SU-DHL-6 (cell line): ENCODE data around the gene SUN2.

Experiments used
- H2AFZ ChIP-seq: fragments of 200-600 bp; sonication (generic); 2 replicates; pipeline ENCODE4 v1.6.1; 2014; ENCODE audit warnings: low read depth, mild to moderate bottlenecking, moderate library complexity, mixed read lengths, antibody characterized with exemption, low read length; ENCODE audit not compliant: severe bottlenecking
- H3F3A ChIP-seq: fragments of 200-600 bp; shearing (Covaris generic); 2 replicates; pipeline ENCODE4 v1.6.0; 2016; ENCODE audit warnings: antibody characterized with exemption, mild to moderate bottlenecking; ENCODE audit not compliant: insufficient read depth
- H3K27ac ChIP-seq: fragments of 200-600 bp; sonication (generic); 2 replicates; pipeline ENCODE4 v1.5.1; 2016; ENCODE audit warnings: low read depth, mild to moderate bottlenecking, low read length, moderate library complexity, mixed read lengths
- H3K27me3 ChIP-seq: fragments of 200-600 bp; sonication (generic), shearing (Covaris generic); 2 replicates; pipeline ENCODE4 v1.6.0; 2014; ENCODE audit warnings: mild to moderate bottlenecking, low read length
- H3K36me3 ChIP-seq: fragments of 200-600 bp; sonication (generic); 2 replicates; pipeline ENCODE4 v1.6.1; 2014; ENCODE audit warnings: mild to moderate bottlenecking, low read length, mixed read lengths
- H3K4me2 ChIP-seq: fragments of 300-600, 200-600 bp; shearing (Covaris generic), sonication (generic); 2 replicates; pipeline ENCODE4 v1.6.0; 2014; ENCODE audit warnings: low read length, low read depth, mild to moderate bottlenecking; ENCODE audit not compliant: poor library complexity, severe bottlenecking
- H3K4me3 ChIP-seq: fragments of 200-600 bp; sonication (generic); 2 replicates; pipeline ENCODE4 v1.5.1; 2014; ENCODE audit warnings: antibody characterized with exemption, low read length, mild to moderate bottlenecking, mixed read lengths; ENCODE audit not compliant: insufficient read depth, poor library complexity, severe bottlenecking
- H3K79me2 ChIP-seq: fragments of 200-600 bp; sonication (generic); 2 replicates; pipeline ENCODE4 v1.6.1; 2014; ENCODE audit warnings: mild to moderate bottlenecking, low read length, moderate library complexity; ENCODE audit not compliant: insufficient read depth
- H3K9ac ChIP-seq: fragments of 200-600 bp; sonication (generic); 2 replicates; pipeline ENCODE4 v1.7.0; 2014; ENCODE audit warnings: mild to moderate bottlenecking, low read length
- H3K9me2 ChIP-seq: fragments of 200-600 bp; sonication (generic); replicated peaks from 2 replicates; pipeline ENCODE4 v1.6.1; 2014; ENCODE audit warnings: low read length; ENCODE audit not compliant: insufficient read depth
- H3K9me3 ChIP-seq: fragments of 200-600 bp; sonication (generic); 2 replicates; pipeline ENCODE4 v1.6.1; 2014; ENCODE audit warnings: low read length, mixed read lengths; ENCODE audit not compliant: insufficient read depth
- H4K20me1 ChIP-seq: fragments of 200-600 bp; sonication (generic); 2 replicates; pipeline ENCODE4 v1.6.1; 2014; ENCODE audit warnings: low read depth, mild to moderate bottlenecking, antibody characterized with exemption, low read length, moderate library complexity, mixed read lengths
- CTCF ChIP-seq: fragments of 200-600 bp; sonication (generic); IDR thresholded peaks from one replicate; pipeline ENCODE4 v1.5.1; 2017; ENCODE audit warnings: antibody characterized with exemption, mild to moderate bottlenecking, low read length, moderate library complexity; ENCODE audit not compliant: insufficient read depth, poor library complexity, severe bottlenecking
- EZH2phosphoT487 ChIP-seq: fragments of 200-600 bp; sonication (generic), shearing (Covaris generic); conservative IDR thresholded peaks from 2 replicates; pipeline ENCODE4 v1.6.1; 2018; ENCODE audit warnings: mild to moderate bottlenecking, antibody characterized with exemption, low read length, moderate library complexity, mixed read lengths

The SUN2 gene

GRCh38 chr22:38716271-38716670 lies 39.5 kb downstream of the SUN2 start:
- Histone ChIP-seq H3F3A (no peaks in the 10 kb centered on the region), H3K27me3 (no peaks in the 10 kb centered on the region), H4K20me1 (peaks cover 9% of the 10 kb centered on the region; the same call in 1 of the 2 replicates), H2AFZ (no peak overlapping the region), H3K9me3 (no peaks in the 10 kb centered on the region), H3K9ac (no peak overlapping the region), H3K9me2 (no peaks in the 10 kb centered on the region), H3K4me2 (no peak overlapping the region), H3K27ac (no peak overlapping the region), H3K36me3 (no peaks in the 10 kb centered on the region), H3K4me3 (no peak overlapping the region), H3K79me2 (peaks cover 50% of the 10 kb centered on the region)
- TF ChIP-seq EZH2phosphoT487 (no peak), CTCF (no peak)

GRCh38 chr22:38715852-38716251 lies 39.9 kb downstream of the SUN2 start:
- H3K9me2 ChIP-seq, result no peaks in the 10 kb centered on the region
- no peaks in the 10 kb centered on the region for H3F3A ChIP-seq
- H3K79me2 ChIP-seq, result peaks cover 54% of the 10 kb centered on the region
- no peaks in the 10 kb centered on the region for H3K27me3 ChIP-seq
- no peaks in the 10 kb centered on the region for H3K9me3 ChIP-seq
- H3K36me3 ChIP-seq, result no peaks in the 10 kb centered on the region
- H4K20me1 ChIP-seq, result peaks cover 9% of the 10 kb centered on the region; the same call in 1 of the 2 replicates
- TF ChIP-seq CTCF (no peak), EZH2phosphoT487 (no peak)
- no peak overlapping the region for H3K4me2 ChIP-seq
- no peak overlapping the region for H3K9ac ChIP-seq
- H2AFZ ChIP-seq, result no peak overlapping the region
- H3K27ac ChIP-seq, result no peak overlapping the region
- H3K4me3 ChIP-seq, result no peak overlapping the region

- no peak overlapping the region for H3K27ac ChIP-seq
- peaks cover 9% of the 10 kb centered on the region; the same call in 1 of the 2 replicates for H4K20me1 ChIP-seq
- no peaks in the 10 kb centered on the region for H3K36me3 ChIP-seq
- no peak overlapping the region for H3K4me3 ChIP-seq
- H3K27me3 ChIP-seq, result no peaks in the 10 kb centered on the region
- no peak overlapping the region for H2AFZ ChIP-seq
- no peak overlapping the region for H3K4me2 ChIP-seq
- no peaks in the 10 kb centered on the region for H3K9me2 ChIP-seq
- H3F3A ChIP-seq, result no peaks in the 10 kb centered on the region
- H3K79me2 ChIP-seq, result peaks cover 60% of the 10 kb centered on the region
- TF ChIP-seq EZH2phosphoT487 (no peak), CTCF (no peak)
- no peak overlapping the region for H3K9ac ChIP-seq
- no peaks in the 10 kb centered on the region for H3K9me3 ChIP-seq
Measured at GRCh38 chr22:38715176-38715764, 40.5 kb downstream of the SUN2 start.
